Measurements from ENCODE around the gene LMAN2L. TPM values are rescaled to one million over a fixed set of nuclear protein-coding genes. Genes with fewer than 3 reads are reported as not detected.

Gene LMAN2L
- total and polyA plus RNA-seq, 2 donors (not counting 1 experiment from before 2014, with no cell fraction given): 5.7 to 10.7 TPM

DNA sequence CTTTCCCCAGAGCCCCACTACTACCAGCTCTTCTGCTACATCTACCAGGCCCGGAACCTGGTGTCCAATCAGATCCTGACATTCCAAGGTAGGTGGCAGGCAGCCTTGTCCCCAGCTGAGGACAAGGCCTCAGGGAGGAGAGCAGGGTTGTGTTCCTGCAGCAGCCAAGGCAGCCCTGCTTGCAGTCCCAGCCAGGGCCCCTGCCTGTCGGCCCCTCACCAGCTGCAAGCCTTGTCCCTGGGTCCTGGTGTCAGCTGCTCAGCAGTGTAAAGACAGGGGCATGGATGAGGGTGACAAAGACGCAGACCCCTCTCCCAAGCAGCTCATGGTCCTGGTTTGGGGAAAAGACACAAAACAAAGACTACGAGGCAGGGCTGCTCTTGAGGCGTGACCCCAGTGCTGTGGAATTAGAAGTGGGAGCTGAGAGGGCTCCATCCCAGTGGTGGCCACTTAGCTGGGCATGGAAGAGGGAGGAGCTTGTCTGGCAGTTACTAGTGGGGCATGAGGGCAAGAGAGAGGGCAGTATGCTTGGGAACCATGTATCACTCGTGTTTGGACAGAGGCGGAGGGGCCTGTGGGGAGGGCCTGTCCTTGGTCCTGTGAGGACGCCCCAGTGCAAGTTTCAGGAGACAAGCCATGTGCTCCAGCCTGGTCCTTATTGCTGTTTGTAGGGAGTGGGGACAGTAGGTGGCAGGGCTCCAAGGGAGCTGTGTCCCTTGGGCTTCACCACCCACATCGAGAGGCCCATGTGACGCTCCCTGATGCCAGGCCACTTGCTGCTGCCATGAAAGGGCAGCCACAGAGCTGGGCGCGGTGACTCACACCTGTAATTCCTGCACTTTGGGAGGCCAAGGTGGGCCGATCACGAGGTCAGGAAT lies 47.5 kb downstream of the LMAN2L start:
- H3K79me2 ChIP-seq (ENCODE audit: control insufficient read depth, insufficient read depth, low read length): no peaks in the 10 kb centered on the region
- H3K9ac ChIP-seq (ENCODE audit: low read length): no peak overlapping the region
- no peaks in the 10 kb centered on the region for H3K27me3 ChIP-seq (replicated peaks in 1 of 4; ENCODE audit: control extremely low read depth in 1 of 4, control insufficient read depth in 3 of 4, insufficient read depth in 4 of 4, low read length in 3 of 4)
- ATAC-seq (ENCODE audit: low read depth) (no peak), DNase-seq (no peak)
- H3K9me3 ChIP-seq (ENCODE audit: control extremely low read depth in 1 of 3, control insufficient read depth in 2 of 3, insufficient read depth in 1 of 3, low read length in 2 of 3): no peaks in the 10 kb centered on the region
- H2AFZ ChIP-seq (ENCODE audit: insufficient read depth, low read depth, low read length, poor library complexity, severe bottlenecking): no peak overlapping the region
- H3K36me3 ChIP-seq (replicated peaks in 1 of 2; ENCODE audit: control extremely low read depth in 1 of 2, control insufficient read depth in 1 of 2, extremely low read depth in 1 of 2, insufficient read depth in 2 of 2, low read length in 1 of 2): no peaks in the 10 kb centered on the region
- Mint-ChIP-seq H3K4me1 (no peaks in the 10 kb centered on the region), H3K4me3 (no peak overlapping the region), H3K27me3 (no peaks in the 10 kb centered on the region), H3K9me3 (ENCODE audit: insufficient read depth) (no peaks in the 10 kb centered on the region), H3K27ac (no peak overlapping the region)
- no peaks in the 10 kb centered on the region for H3K4me1 ChIP-seq (ENCODE audit: control insufficient read depth in 2 of 2, insufficient read depth in 2 of 2, low read length in 2 of 2)
- H3K4me2 ChIP-seq (replicated peaks; ENCODE audit: low read depth, low read length, poor library complexity, severe bottlenecking): no peak overlapping the region
- WGBS (ENCODE audit: insufficient coverage): 96% methylated on average over 14 of the region's 14 CpGs
- H3K27ac ChIP-seq (ENCODE audit: low read length in 2 of 2): no peak overlapping the region
- CTCF ChIA-PET: no interaction called here
- TF ChIP-seq EZH2 (IDR thresholded peaks at IDR 0.05; ENCODE audit: borderline replicate concordance, insufficient read depth, low read depth, low read length, poor library complexity, severe bottlenecking): no peak
- TF ChIP-seq, protein P1, sequence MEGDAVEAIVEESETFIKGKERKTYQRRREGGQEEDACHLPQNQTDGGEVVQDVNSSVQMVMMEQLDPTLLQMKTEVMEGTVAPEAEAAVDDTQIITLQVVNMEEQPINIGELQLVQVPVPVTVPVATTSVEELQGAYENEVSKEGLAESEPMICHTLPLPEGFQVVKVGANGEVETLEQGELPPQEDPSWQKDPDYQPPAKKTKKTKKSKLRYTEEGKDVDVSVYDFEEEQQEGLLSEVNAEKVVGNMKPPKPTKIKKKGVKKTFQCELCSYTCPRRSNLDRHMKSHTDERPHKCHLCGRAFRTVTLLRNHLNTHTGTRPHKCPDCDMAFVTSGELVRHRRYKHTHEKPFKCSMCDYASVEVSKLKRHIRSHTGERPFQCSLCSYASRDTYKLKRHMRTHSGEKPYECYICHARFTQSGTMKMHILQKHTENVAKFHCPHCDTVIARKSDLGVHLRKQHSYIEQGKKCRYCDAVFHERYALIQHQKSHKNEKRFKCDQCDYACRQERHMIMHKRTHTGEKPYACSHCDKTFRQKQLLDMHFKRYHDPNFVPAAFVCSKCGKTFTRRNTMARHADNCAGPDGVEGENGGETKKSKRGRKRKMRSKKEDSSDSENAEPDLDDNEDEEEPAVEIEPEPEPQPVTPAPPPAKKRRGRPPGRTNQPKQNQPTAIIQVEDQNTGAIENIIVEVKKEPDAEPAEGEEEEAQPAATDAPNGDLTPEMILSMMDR (IDR thresholded peaks at IDR 0.05): no peak
- POLR2A ChIA-PET: no interaction called here
- no peak overlapping the region for H3K4me3 ChIP-seq (ENCODE audit: control extremely low read depth in 1 of 5, extremely low read depth in 1 of 5, insufficient read depth in 1 of 5, low read depth in 2 of 5, low read length in 4 of 5)
- intact Hi-C loops (cut with micrococcal nuclease): no loop called here
- no peaks in the 10 kb centered on the region for H4K20me1 ChIP-seq (ENCODE audit: control insufficient read depth, insufficient read depth, low read length, poor library complexity, severe bottlenecking)

DNA sequence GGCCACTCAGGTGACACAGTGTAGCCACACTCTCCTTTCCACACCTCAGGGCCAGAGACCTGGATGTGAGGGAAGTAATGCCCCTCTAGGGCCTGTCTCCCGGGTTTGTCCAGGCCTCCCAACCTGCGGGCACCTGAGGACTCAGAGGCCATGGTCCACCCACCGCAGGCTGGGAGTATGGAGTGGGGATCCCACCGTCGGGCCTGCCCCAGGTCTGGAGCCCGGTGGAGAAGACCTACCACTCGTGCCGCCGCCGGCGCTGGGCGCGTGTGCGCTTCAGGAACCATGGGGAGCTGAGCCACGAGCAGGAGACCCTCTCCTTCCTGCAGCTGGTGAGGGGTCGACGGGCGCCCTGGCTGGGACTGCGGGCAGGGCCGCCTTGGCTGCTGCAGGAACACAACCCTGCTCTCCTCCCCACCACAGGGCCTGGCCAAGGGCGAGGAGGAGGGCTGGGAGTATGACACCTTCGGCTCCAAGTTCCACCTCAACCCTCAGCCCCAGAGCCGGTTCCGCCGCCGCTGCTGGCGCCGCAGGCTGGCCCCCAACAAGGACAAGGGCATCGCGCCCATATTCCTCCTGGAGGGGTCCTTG lies 48.7 kb downstream of the LMAN2L start:
- ChIA-PET CTCF (no interaction called here), POLR2A (no interaction called here)
- Mint-ChIP-seq H3K27me3 (peaks cover 6% of the 10 kb centered on the region), H3K4me3 (no peak overlapping the region), H3K9me3 (ENCODE audit: insufficient read depth) (no peaks in the 10 kb centered on the region), H3K27ac (no peak overlapping the region), H3K4me1 (no peaks in the 10 kb centered on the region)
- Histone ChIP-seq H3K4me3 (ENCODE audit: control extremely low read depth in 1 of 5, extremely low read depth in 1 of 5, insufficient read depth in 1 of 5, low read depth in 2 of 5, low read length in 4 of 5) (no peak overlapping the region), H3K27ac (ENCODE audit: low read length in 2 of 2) (no peak overlapping the region), H3K79me2 (ENCODE audit: control insufficient read depth, insufficient read depth, low read length) (no peaks in the 10 kb centered on the region), H3K36me3 (replicated peaks in 1 of 2; ENCODE audit: control extremely low read depth in 1 of 2, control insufficient read depth in 1 of 2, extremely low read depth in 1 of 2, insufficient read depth in 2 of 2, low read length in 1 of 2) (no peaks in the 10 kb centered on the region), H3K4me2 (replicated peaks; ENCODE audit: low read depth, low read length, poor library complexity, severe bottlenecking) (no peak overlapping the region), H3K9ac (ENCODE audit: low read length) (no peak overlapping the region), H3K9me3 (ENCODE audit: control extremely low read depth in 1 of 3, control insufficient read depth in 2 of 3, insufficient read depth in 1 of 3, low read length in 2 of 3) (no peaks in the 10 kb centered on the region), H3K27me3 (replicated peaks in 1 of 4; ENCODE audit: control extremely low read depth in 1 of 4, control insufficient read depth in 3 of 4, insufficient read depth in 4 of 4, low read length in 3 of 4) (no peaks in the 10 kb centered on the region), H4K20me1 (ENCODE audit: control insufficient read depth, insufficient read depth, low read length, poor library complexity, severe bottlenecking) (no peaks in the 10 kb centered on the region), H2AFZ (ENCODE audit: insufficient read depth, low read depth, low read length, poor library complexity, severe bottlenecking) (no peak overlapping the region), H3K4me1 (ENCODE audit: control insufficient read depth in 2 of 2, insufficient read depth in 2 of 2, low read length in 2 of 2) (no peaks in the 10 kb centered on the region)
- intact Hi-C loops (cut with micrococcal nuclease): no loop called here
- TF ChIP-seq EZH2 (IDR thresholded peaks at IDR 0.05; ENCODE audit: borderline replicate concordance, insufficient read depth, low read depth, low read length, poor library complexity, severe bottlenecking): no peak
- TF ChIP-seq, protein P1 (IDR thresholded peaks at IDR 0.05): no peak
- DNase-seq (no peak), ATAC-seq (ENCODE audit: low read depth) (no peak)
- WGBS (ENCODE audit: insufficient coverage): 98% methylated on average over 26 of the region's 30 CpGs

Measured in B cell (primary cell).